HG02870 (cell line): ENCODE data around the gene METTL21C.

Experiments
- ATAC-seq: cut with Tn5 transposase; IDR thresholded peaks from one replicate; pipeline ENCODE4 v1.9.1; 2021; ENCODE audit warnings: mild to moderate bottlenecking, moderate library complexity; ENCODE audit not compliant: unreplicated experiment

METTL21C gene

GRCh38 chr13:102694937-102695336, at the start of gene METTL21C:
TSS of gene METTL21C (minus strand) at chr13:102695044. CDS start at chr13:102694498, 546 bp downstream.
- no peak for ATAC-seq

DNA sequence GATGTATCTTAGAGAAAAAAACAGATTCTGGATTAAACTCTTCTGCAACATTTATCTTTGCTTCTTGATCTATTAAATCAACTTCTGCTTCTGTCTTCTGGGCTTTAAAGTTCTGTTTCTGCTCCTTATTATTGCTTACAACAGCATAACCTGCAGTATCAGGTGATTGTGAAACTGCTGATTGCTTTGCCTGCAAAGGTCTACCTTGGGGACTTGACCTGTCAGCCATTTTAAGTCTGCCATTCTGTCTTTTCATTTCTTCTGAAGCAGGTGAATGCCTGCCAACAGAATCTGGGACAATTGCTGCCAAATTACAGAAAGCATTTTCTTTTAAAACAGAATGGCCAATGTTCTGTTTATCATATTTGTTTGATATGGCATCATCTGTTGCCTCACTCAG, 47.7 kb upstream of the METTL21C start:
- no peak for ATAC-seq

DNA sequence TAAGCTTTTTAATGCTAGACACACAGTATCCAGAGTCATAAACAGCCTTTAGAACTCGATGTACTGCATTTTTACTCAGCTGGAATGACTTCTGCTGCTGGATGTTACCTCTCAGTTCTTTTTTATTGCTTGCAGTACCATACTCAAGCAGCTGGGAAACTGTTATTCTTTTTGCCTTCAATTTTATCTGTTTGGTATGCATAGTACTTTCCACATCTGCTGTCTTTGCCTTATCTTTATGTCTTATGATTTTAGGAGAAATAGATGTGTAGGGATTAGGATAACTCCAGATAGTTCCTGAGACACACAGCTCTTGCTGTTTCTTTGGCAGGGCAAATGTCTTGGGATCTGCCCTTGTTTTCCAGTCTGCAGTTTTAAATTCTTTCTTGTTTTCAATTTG, 47.3 kb upstream of the METTL21C start:
- ATAC-seq = no peak

- ATAC-seq = no peak
Measured at GRCh38 chr13:102729560-102730270, 34.9 kb upstream of the METTL21C start.

DNA sequence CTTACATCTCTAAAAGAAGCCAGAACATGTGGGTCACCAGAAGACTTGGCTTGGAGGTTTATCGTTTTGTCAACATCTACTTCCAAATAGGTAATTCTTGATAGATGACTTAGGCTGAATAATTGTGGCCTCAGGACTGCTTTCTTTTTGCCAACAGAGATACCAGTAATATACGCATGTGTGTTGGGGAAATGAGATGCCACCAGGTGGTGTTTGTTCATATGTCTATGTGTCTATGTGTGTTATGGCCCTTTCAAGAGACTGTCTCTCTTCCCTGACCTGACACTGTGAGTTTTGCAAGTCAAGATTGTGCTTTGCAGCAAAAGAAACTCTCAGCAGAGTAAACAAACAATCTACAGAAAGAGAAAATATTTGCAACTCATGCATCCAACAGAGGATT, 31.6 kb upstream of the METTL21C start:
- no peak for ATAC-seq

GRCh38 chr13:102724923-102725322, 30.1 kb upstream of the METTL21C start:
- ATAC-seq = peak; percentile 70

- no peak for ATAC-seq
Measured at GRCh38 chr13:102721800-102722231, 27.0 kb upstream of the METTL21C start.

DNA sequence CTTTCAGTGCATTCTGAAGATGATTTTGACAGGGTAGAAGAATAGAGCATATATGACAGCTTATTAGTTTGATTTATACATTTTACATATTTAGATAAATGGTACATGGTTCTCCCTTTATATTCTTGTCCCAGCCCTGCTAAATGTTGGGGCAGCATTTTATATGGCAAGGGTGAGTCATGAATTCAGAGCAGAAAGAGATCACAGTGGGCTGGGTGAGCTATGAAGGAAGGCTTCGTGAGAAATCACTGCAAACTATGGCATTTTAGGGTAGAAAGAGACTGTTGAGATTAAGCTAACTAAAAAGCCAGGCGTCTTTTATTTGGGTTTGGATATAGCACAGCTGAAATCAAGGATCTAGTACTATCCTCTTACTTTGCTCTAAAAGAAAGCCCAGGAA, 23.9 kb upstream of the METTL21C start:
- no peak for ATAC-seq

DNA sequence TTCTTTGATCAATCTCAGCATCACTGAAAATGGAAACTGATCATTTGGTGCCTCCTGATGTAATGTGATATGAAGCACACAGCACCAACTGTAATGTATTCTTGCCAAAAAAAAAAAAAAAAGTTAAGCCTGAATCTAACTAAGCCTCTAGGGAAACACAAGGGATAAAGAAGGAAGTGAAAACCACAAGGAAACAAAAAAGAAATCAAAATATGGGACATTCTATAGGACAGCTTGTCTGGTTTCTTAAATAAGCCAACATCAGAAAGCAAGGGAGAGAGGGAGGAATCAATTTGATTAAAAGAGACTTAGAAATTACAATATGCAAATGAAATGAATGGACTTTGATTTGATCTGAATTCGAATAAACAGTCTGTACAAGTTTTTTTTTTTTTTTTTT, 20.6 kb upstream of the METTL21C start:
- no peak for ATAC-seq

DNA sequence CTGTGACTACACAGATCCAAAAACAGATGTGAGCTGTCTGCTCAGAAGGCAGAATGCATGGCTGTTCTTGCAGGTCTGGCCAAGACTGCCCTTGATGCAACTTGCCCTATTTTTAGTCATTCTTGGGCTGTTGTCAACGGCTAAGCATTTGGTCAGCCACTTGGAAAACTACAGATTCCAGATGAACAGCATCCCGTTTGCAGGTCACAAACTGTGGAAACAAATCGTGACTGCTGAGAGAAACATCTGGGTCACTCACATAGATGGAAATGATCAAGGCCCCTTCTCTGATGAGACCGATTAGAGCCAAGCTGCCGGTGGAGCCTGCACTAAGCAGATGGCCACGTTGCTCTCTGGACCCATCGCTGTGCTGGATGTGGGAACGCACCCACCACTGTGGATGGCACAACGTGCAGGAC, 15.4 kb upstream of the METTL21C start:
- ATAC-seq = no peak

GRCh38 chr13:102709536-102709935, 14.7 kb upstream of the METTL21C start:
- ATAC-seq = no peak

GRCh38 chr13:102708991-102709390, 14.1 kb upstream of the METTL21C start:
- no peak for ATAC-seq

GRCh38 chr13:102708211-102708610, 13.4 kb upstream of the METTL21C start:
- ATAC-seq = no peak

DNA sequence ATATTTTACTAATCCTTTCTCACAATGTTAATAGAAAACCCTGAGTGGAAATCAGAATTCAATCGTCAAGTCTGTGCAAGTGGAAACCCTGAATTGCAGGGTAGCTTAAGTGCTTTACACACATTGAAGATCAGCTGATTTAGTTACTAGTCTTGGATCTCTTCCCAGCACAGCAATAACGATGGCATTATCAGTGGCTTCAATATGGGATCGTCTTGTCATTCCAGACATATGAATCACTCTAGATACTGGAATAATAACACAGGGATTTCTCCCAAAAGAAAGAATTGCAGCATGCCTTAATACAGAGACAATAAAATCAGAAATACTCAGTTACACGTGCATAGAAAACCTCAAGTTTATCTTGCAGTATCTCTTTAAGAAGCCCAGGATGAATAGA, 12.6 kb upstream of the METTL21C start:
- ATAC-seq = no peak

DNA sequence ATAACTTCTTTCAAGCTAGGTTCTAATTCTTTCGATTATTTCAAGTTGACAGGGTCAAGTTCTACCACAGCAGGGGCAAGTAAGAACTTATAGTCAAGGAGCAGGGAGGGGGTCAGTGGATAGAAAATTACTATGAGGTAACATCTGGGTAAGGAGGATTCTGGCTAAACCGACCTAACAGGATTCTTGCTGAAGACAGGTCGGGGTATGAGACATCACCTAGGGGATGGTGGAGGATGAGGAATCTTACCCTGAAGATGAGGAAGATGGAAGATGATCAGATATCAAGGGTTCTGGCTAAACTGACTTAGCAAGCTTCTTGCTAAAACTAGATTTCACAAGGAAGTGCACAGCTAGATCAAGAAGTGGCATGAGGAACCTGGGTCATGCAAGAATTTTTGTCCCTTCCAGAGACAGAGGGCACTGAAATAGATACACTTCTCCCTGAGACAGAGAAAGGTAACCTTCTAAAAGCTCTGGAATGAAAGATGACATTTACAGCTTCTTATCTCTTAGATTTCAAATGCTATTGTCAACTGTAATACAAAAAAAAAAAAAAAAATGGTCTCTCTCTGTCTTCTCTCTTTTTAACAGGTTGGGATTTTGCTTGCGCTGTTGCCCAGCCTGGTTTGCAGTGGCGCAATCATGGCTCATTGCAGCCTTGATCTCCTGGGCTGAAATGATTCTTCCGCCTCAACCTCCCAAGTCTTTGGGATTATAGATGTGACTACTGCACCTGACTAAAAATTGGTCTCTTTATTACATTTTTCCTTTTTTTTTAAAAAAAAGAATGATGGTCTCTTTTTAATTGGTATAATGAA, 9.6 kb upstream of the METTL21C start:
- ATAC-seq = no peak

DNA sequence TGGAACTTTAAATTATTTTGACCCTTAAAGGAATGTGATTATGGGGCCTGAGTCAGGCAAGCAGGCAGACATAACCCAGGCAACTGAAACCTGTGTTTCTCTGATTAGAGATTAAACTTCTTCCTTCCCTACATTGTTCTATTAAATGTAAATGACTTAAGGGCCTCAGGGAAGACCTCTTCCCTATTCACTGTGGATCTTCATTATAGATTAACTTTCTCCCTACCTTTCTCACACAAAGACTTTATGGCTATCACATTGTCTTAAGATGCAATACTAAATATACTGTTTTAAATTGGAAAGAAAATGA, 8.8 kb upstream of the METTL21C start:
- no peak for ATAC-seq

GRCh38 chr13:102702965-102703725, 8.3 kb upstream of the METTL21C start:
- ATAC-seq = no peak

- no peak for ATAC-seq
Measured at GRCh38 chr13:102701331-102701730, 6.5 kb upstream of the METTL21C start.

DNA sequence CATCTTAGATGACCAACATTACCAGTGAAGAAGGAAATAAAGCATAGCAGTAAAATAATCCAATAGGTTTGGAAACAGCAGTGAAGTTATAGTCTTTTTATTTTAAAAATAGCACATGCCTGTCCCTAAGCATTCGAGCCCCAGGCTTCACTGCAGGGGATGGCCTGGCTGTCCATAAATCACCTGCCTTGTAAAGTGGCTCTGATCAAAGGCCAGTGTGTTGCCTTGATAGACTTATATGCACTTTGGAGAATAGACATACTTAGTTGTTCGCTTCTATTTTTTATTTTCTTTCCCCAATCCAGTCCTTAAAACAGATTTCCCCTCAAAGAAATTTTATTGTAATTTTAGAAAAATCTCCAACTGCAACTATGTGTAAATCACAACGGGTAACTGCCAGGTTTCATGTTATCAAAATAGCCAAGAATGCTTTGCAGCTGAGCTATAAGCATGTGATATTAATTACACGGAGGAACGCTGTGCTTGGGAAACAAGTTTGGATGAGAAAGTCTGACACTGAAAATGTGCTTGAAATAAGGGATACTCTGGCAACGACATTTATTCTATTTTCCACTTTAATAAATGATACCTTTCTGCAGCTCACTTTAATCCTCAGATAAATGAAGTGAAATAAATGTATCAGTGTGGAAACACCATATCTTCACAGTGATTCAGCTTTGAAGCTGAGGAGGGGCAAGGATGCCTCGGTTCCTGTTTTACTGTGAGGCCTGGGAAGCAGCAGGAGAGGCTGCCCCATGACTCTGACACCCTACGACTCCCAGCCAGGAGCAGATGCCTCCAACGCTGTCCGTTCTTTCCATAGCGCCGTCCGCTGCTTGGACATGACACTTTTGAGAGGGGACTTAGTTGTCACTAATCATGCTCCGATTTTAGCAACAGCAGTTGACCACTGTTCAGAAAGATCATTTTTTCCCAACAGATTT, 5.5 kb upstream of the METTL21C start:
- no peak for ATAC-seq

GRCh38 chr13:102699504-102699903, 4.7 kb upstream of the METTL21C start:
- no peak for ATAC-seq

- no peak for ATAC-seq
Measured at GRCh38 chr13:102698649-102698980, 3.8 kb upstream of the METTL21C start.
